Neural cell (in vitro differentiated cells): ENCODE measurements around the gene DAP. TPM values are rescaled to one million over a fixed set of nuclear protein-coding genes. Genes with fewer than 3 reads are reported as not detected.

Experiments
- H2AFZ ChIP-seq: fragments of 200-600, 300-800 bp; sonication (generic), shearing (Covaris generic); 2 replicates; pipeline ENCODE4 v1.6.0; 2014; ENCODE audit warnings: low read depth, mild to moderate bottlenecking, antibody characterized with exemption, low read length, moderate library complexity
- H3F3A ChIP-seq: fragments of 200-600 bp; shearing (Covaris generic); 2 replicates; pipeline ENCODE4 v1.6.1; 2016; ENCODE audit warnings: mild to moderate bottlenecking, moderate library complexity, mixed read lengths, antibody characterized with exemption, low read length; ENCODE audit not compliant: insufficient read depth, poor library complexity, severe bottlenecking
- H3K27ac ChIP-seq: fragments of 200-600, 300-800 bp; sonication (generic), shearing (Covaris generic); 2 replicates; pipeline ENCODE4 v1.5.1; 2014; ENCODE audit warnings: mild to moderate bottlenecking, low read length, moderate library complexity
- H3K27me3 ChIP-seq: fragments of 300-800, 200-600 bp; sonication (generic), shearing (Covaris generic); 2 replicates; pipeline ENCODE4 v1.6.0; 2014; ENCODE audit warnings: mild to moderate bottlenecking, low read depth, low read length, moderate library complexity; ENCODE audit not compliant: insufficient read depth
- H3K36me3 ChIP-seq: fragments of 300-800, 200-600 bp; sonication (generic), shearing (Covaris generic); 2 replicates; pipeline ENCODE4 v1.5.1; 2014; ENCODE audit warnings: mild to moderate bottlenecking, antibody characterized with exemption, low read length, moderate library complexity; ENCODE audit not compliant: insufficient read depth
- H3K4me2 ChIP-seq: fragments of 300-800, 200-600 bp; sonication (generic), shearing (Covaris generic); 2 replicates; pipeline ENCODE4 v1.6.0; 2014; ENCODE audit warnings: mild to moderate bottlenecking, low read length
- H3K4me3 ChIP-seq: fragments of 300-800, 200-600 bp; sonication (generic), shearing (Covaris generic); 2 replicates; pipeline ENCODE4 v1.5.1; 2014; ENCODE audit warnings: mild to moderate bottlenecking, low read length, moderate library complexity
- H3K79me2 ChIP-seq: fragments of 200-600 bp; shearing (Covaris generic); replicated peaks from 2 replicates; pipeline ENCODE4 v1.6.0; 2014; ENCODE audit warnings: mild to moderate bottlenecking, low read length, moderate library complexity; ENCODE audit not compliant: insufficient read depth
- H3K9ac ChIP-seq: fragments of 300-800, 200-600 bp; sonication (generic), shearing (Covaris generic); 2 replicates; pipeline ENCODE4 v1.6.1; 2016; ENCODE audit warnings: mild to moderate bottlenecking, low read length, mixed read lengths
- H3K9me2 ChIP-seq: fragments of 200-600 bp; shearing (Covaris generic); 2 replicates; pipeline ENCODE4 v1.6.1; 2016; ENCODE audit warnings: mild to moderate bottlenecking, low read length, mixed read lengths; ENCODE audit not compliant: insufficient read depth
- H3K9me3 ChIP-seq: fragments of 200-600, 300-800 bp; sonication (generic), shearing (Covaris generic); 2 replicates; pipeline ENCODE4 v1.6.1; 2016; ENCODE audit warnings: mild to moderate bottlenecking, mixed run types, low read length, moderate library complexity, mixed read lengths
- H4K20me1 ChIP-seq: fragments of 200-600 bp; shearing (Covaris generic); 2 replicates; pipeline ENCODE4 v1.6.1; 2016; ENCODE audit warnings: mild to moderate bottlenecking, mixed run types; ENCODE audit not compliant: insufficient read depth
- EP300 ChIP-seq: fragments of 450-650 bp; conservative IDR thresholded peaks from 2 replicates; pipeline ENCODE4 v1.6.1; 2014; ENCODE audit warnings: antibody characterized with exemption, mild to moderate bottlenecking, moderate library complexity; ENCODE audit not compliant: poor library complexity, severe bottlenecking
- EZH2 ChIP-seq: fragments of 200-600, 300-800 bp; shearing (Covaris generic), sonication (generic); IDR thresholded peaks from 2 replicates; pipeline ENCODE4 v1.6.1; 2014; ENCODE audit warnings: antibody characterized with exemption, low read length, borderline replicate concordance, mild to moderate bottlenecking; ENCODE audit not compliant: insufficient read depth, poor library complexity, severe bottlenecking
- MXI1 ChIP-seq: fragments of 450-650 bp; conservative IDR thresholded peaks from 2 replicates; pipeline ENCODE4 v1.6.1; 2014; ENCODE audit warnings: antibody characterized with exemption, mild to moderate bottlenecking; ENCODE audit not compliant: poor library complexity, severe bottlenecking
- POLR2AphosphoS5 ChIP-seq: IDR thresholded peaks from 2 replicates; pipeline ENCODE4 v1.6.1; 2012
- RAD21 ChIP-seq: fragments of 450-650 bp; conservative IDR thresholded peaks from 2 replicates; pipeline ENCODE4 v1.6.1; 2014; ENCODE audit warnings: antibody characterized with exemption, mild to moderate bottlenecking, moderate library complexity
- SMC3 ChIP-seq: fragments of 450-650 bp; conservative IDR thresholded peaks from 2 replicates; pipeline ENCODE4 v1.6.1; 2014; ENCODE audit warnings: antibody characterized with exemption, mild to moderate bottlenecking, moderate library complexity; ENCODE audit not compliant: poor library complexity
- TAF1 ChIP-seq: IDR thresholded peaks from 2 replicates; pipeline ENCODE4 v1.6.1; 2012; ENCODE audit warnings: low read depth
- polyA plus RNA-seq: library from polyadenylated mRNA; depleted of rRNA; stranded (reverse); fragments of >200 nt; gene quantifications from 2 replicates; pipeline ENCODE4 v1.2.3, GENCODE V29; 2014
- TF ChIP-seq, protein P1 (sequence below): fragments of 450-650 bp; IDR thresholded peaks from 2 replicates; pipeline ENCODE4 v1.5.1; 2014; ENCODE audit warnings: antibody characterized with exemption, mild to moderate bottlenecking, moderate library complexity; ENCODE audit not compliant: poor library complexity, severe bottlenecking
- TF ChIP-seq, protein P2 (sequence below): IDR thresholded peaks from 2 replicates; pipeline ENCODE4 v1.6.1; 2012; ENCODE audit warnings: borderline replicate concordance

The DAP gene
- polyA plus RNA-seq, 1 donor from 2014 or later, result 9.3 TPM

DNA sequence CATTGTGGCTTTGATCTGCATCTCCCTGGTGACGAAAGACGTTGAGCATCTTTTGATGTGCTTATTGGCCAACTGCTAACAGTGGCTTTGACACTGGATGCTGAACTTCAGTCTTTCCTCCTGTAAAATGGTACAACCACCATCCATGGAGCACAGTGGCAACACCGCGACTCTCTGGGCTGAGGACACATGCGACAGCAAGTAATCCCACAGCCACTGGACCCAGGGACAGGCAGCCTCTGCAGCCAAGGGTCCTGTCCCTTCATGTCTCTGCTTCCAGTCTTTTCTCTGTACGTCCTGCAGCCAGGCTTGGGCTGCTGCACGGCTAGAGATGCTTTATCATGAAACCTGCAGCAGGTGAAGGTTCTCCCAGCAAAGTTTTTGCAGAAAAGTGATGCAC lies 83.5 kb downstream of the DAP start:
- Histone ChIP-seq H3K27me3 (no peaks in the 10 kb centered on the region), H3K9me3 (no peaks in the 10 kb centered on the region), H3K9ac (no peak overlapping the region), H3K4me3 (no peak overlapping the region), H3K27ac (no peak overlapping the region), H3F3A (no peaks in the 10 kb centered on the region), H3K4me2 (no peak overlapping the region), H4K20me1 (no peaks in the 10 kb centered on the region), H3K36me3 (no peaks in the 10 kb centered on the region), H3K9me2 (no peaks in the 10 kb centered on the region), H2AFZ (no peak overlapping the region), H3K79me2 (no peaks in the 10 kb centered on the region)
- TF ChIP-seq EP300, result no peak
- no peak for TF ChIP-seq RAD21
- TF ChIP-seq POLR2AphosphoS5, result no peak
- TF ChIP-seq EZH2, result no peak
- no peak for TF ChIP-seq TAF1
- TF ChIP-seq MXI1, result no peak
- TF ChIP-seq, protein P1, sequence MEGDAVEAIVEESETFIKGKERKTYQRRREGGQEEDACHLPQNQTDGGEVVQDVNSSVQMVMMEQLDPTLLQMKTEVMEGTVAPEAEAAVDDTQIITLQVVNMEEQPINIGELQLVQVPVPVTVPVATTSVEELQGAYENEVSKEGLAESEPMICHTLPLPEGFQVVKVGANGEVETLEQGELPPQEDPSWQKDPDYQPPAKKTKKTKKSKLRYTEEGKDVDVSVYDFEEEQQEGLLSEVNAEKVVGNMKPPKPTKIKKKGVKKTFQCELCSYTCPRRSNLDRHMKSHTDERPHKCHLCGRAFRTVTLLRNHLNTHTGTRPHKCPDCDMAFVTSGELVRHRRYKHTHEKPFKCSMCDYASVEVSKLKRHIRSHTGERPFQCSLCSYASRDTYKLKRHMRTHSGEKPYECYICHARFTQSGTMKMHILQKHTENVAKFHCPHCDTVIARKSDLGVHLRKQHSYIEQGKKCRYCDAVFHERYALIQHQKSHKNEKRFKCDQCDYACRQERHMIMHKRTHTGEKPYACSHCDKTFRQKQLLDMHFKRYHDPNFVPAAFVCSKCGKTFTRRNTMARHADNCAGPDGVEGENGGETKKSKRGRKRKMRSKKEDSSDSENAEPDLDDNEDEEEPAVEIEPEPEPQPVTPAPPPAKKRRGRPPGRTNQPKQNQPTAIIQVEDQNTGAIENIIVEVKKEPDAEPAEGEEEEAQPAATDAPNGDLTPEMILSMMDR, result no peak
- TF ChIP-seq, protein P2, sequence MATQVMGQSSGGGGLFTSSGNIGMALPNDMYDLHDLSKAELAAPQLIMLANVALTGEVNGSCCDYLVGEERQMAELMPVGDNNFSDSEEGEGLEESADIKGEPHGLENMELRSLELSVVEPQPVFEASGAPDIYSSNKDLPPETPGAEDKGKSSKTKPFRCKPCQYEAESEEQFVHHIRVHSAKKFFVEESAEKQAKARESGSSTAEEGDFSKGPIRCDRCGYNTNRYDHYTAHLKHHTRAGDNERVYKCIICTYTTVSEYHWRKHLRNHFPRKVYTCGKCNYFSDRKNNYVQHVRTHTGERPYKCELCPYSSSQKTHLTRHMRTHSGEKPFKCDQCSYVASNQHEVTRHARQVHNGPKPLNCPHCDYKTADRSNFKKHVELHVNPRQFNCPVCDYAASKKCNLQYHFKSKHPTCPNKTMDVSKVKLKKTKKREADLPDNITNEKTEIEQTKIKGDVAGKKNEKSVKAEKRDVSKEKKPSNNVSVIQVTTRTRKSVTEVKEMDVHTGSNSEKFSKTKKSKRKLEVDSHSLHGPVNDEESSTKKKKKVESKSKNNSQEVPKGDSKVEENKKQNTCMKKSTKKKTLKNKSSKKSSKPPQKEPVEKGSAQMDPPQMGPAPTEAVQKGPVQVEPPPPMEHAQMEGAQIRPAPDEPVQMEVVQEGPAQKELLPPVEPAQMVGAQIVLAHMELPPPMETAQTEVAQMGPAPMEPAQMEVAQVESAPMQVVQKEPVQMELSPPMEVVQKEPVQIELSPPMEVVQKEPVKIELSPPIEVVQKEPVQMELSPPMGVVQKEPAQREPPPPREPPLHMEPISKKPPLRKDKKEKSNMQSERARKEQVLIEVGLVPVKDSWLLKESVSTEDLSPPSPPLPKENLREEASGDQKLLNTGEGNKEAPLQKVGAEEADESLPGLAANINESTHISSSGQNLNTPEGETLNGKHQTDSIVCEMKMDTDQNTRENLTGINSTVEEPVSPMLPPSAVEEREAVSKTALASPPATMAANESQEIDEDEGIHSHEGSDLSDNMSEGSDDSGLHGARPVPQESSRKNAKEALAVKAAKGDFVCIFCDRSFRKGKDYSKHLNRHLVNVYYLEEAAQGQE, result no peak
- no peak for TF ChIP-seq SMC3

GRCh38 chr5:10676946-10677345 lies 84.1 kb downstream of the DAP start:
- no peaks in the 10 kb centered on the region for H3K79me2 ChIP-seq
- no peaks in the 10 kb centered on the region for H3K9me2 ChIP-seq
- H3K4me3 ChIP-seq, result no peak overlapping the region
- H3K27ac ChIP-seq, result no peak overlapping the region
- H3K9ac ChIP-seq, result no peak overlapping the region
- no peaks in the 10 kb centered on the region for H3K27me3 ChIP-seq
- H4K20me1 ChIP-seq, result no peaks in the 10 kb centered on the region
- H3K36me3 ChIP-seq, result no peaks in the 10 kb centered on the region
- no peak for TF ChIP-seq EP300
- TF ChIP-seq, protein P2, result no peak
- no peak for TF ChIP-seq TAF1
- no peak for TF ChIP-seq SMC3
- no peak for TF ChIP-seq MXI1
- no peak for TF ChIP-seq EZH2
- no peak for TF ChIP-seq POLR2AphosphoS5
- no peaks in the 10 kb centered on the region for H3K9me3 ChIP-seq
- H3K4me2 ChIP-seq, result no peak overlapping the region
- no peak overlapping the region for H2AFZ ChIP-seq
- no peaks in the 10 kb centered on the region for H3F3A ChIP-seq
